Measurements from ENCODE around the gene TMEM258.

Gene TMEM258

GRCh38 chr11:61794579-61794978, 2.2 kb upstream of the TMEM258 start:
- DNase-seq, result no peak

GRCh38 chr11:61793829-61794204, 1.4 kb upstream of the TMEM258 start:
- no peak for DNase-seq

DNA sequence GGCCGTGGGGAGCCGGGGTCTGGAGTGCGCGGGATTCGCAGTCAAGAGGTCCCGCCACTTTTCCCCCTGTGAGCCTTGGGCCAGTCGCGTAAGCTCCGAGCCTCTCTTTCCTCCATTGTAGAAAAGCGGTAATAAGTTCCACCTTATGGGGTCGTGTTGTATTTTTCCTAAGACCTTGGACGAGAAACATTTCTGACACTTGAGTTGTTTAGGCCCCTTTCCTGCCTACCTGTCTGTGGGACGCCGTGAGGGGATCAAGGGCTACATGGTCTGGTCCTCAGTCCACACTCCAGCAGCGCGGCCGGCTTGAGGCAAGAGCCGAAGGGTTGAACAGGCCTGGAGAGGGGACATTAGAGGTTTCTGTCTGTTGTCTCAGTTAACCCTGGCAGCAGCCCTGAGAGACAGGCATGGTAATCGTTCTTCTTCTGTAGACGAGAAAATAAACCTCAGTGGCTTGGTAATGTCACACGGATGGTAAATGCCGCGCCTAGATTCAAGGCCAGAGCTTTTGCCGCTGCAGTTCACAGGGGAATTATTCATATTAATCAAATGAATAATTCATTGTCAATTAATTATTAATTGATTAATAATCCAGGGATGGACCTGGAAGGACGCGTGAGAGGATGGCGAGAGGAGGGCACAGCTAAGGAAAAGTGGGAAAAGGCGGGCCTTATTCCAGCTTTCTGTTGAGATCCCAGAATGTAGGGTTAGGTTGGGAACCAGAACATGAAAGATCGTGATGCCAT, 857 bp upstream of the TMEM258 start:
- DNase-seq, result no peak

GRCh38 chr11:61791737-61792309, 576 bp downstream of the TMEM258 start:
- peak; percentile 73 for DNase-seq

GRCh38 chr11:61787928-61788491, 4.4 kb downstream of the TMEM258 start:
- DNase-seq, result peak; percentile 57

- no peak for DNase-seq
These were observed 6.5 kb downstream of the TMEM258 start for GRCh38 chr11:61785837-61786402.

- no peak for DNase-seq
These were observed 7.9 kb downstream of the TMEM258 start for GRCh38 chr11:61784506-61784805.

DNA sequence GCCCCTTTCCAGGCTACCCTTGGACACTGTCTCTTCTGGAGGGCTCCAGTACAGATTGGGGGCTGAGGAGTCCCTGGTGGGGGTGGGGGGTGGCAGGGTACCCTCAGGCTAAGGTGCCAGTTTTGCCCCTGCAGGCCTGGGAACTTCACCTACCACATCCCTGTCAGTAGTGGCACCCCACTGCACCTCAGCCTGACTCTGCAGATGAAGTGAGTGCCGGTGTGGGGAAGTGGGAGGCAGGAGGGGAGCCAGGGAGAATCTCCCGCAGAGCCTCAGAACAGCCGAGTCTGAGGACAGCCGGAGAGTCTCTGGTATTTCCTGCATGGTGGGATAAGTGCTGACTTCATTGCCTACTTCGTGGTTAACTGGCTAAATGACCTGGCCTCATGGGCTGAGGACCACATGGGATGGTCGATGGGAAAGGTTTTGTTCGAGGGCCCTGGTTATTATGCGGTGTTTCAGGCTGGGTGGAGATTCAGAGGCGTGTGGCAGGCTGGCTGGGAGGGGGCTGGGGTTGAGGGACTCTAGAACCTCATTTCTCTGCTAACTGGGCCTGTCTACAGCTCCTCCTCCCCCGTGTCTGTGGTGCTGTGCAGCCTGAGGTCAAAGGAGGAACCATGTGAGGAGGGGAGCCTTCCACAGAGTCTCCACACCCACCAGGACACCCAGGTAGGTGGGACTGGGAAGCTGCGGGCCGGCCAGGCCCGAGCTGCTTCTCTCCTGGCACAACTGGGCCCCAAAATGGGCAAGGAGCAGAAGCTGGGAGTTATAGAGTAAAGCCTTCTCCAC, 8.5 kb downstream of the TMEM258 start:
- DNase-seq, result peak; percentile 26

GRCh38 chr11:61782841-61783240, 9.6 kb downstream of the TMEM258 start:
- DNase-seq, result no peak

- no peak for DNase-seq
These were observed 10.1 kb downstream of the TMEM258 start for GRCh38 chr11:61782299-61782698.

DNA sequence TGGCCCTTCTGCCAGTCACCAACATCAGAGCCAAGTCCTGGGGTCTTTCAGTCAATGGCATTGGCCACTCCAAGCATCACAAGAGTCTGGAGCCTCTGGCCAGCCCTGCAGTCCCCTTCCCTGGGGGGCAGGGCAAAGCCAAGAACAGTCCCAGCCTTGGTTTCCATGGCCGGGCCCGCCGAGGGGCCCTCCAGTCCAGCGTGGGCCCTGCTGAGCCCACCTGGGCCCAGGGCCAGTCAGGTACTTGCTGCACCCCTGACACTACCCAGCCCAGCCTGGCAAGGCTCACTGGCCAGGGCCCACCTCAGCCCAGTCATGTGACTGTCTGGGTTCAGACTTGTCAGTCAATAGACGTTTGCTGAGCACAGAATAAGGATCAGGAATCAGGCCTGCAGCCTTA, 10.8 kb downstream of the TMEM258 start:
- DNase-seq, result no peak

GRCh38 chr11:61780581-61781162, 11.7 kb downstream of the TMEM258 start:
- DNase-seq, result no peak

GRCh38 chr11:61779666-61780525, 12.5 kb downstream of the TMEM258 start:
- no peak for DNase-seq

GRCh38 chr11:61778920-61779650, 13.3 kb downstream of the TMEM258 start:
- DNase-seq, result no peak

GRCh38 chr11:61778357-61778886, 14.0 kb downstream of the TMEM258 start:
- DNase-seq, result no peak

- no peak for DNase-seq
These were observed 14.9 kb downstream of the TMEM258 start for GRCh38 chr11:61777234-61778090.

- peak; percentile 19 for DNase-seq
These were observed 15.8 kb downstream of the TMEM258 start for GRCh38 chr11:61776561-61777075.

DNA sequence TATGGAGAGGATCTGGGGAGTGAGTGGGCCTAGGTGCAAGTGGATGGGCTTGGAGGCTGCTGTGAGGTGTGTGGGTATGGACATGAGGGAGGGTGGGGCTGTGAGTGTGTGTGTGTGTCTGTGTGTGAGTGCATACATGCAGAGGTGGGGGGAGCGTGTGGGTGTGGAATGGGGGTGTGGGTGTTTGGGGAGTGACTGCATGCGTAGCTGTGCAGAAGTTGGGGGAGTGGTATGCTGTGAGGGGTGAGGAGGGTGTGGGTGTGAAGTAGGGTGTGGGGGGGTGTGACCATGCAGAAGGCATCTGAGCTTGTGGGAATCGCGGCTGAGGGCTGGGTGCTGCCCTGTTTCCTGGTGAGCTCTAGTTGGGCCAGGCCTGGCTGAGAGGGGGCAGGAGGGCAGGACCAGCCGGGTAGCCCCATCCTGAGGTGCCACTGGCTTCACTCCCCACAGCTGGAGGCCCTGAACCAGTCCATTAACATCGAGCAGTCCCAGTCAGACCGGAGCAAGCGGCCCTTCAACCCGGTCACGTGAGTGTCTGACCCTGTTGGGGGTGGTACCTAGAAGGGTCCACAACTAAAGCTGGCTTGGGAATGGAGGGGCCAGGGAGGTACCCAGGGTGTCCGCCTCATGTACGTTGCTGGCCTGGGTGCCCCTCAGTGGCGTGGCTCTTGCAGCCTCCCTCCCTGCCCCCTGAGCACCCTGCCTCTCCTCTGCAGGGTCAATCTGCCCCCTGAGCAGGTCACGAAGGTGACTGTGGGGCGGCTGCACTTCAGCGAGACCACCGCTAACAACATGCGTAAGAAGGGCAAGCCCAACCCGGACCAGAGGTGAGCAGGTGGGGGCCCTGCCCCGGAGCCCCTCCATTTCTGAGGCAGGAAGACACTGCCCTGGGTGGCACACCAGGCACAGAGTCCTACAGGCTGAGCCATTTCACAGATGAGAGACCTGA, 16.5 kb downstream of the TMEM258 start:
- DNase-seq, result no peak

DNA sequence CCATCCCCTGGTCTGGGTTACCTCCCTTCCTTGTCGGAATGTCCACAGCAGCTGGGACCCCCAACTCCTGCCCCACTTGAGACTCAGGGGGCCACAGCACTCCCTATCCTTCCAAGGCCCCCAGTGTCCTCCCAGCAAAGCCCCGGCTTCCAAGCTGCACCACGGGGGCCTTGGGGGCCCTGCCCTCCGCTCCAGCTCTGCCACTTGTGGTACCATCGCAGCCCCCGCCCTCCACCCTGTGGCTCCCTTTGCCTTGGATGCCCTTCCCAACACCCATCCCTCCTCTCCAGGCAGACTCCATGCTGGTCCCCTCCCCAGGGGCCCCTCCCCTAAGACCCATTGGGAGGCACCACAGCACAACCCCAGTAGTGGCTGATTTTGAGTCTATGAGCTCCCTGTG, 17.3 kb downstream of the TMEM258 start:
- DNase-seq, result no peak

All from kidney glomerular epithelial cell (primary cell).